CMK (cell line): ENCODE results near the gene ERF.

Experiments used
- DNase-seq: peaks from one replicate; pipeline ENCODE4 v3.0.0-alpha.2; 2010; ENCODE audit warnings: low read depth

Gene ERF

GRCh38 chr19:42287017-42287826 is 32.3 kb upstream of the ERF start:
- no peak for DNase-seq

GRCh38 chr19:42286349-42287016 is 31.6 kb upstream of the ERF start:
- DNase-seq, result no peak

GRCh38 chr19:42285988-42286348 is 31.0 kb upstream of the ERF start:
- no peak for DNase-seq

GRCh38 chr19:42285541-42285941 is 30.6 kb upstream of the ERF start:
- no peak for DNase-seq

GRCh38 chr19:42284591-42285341 is 29.8 kb upstream of the ERF start:
- no peak for DNase-seq

GRCh38 chr19:42284066-42284501 is 29.2 kb upstream of the ERF start:
- no peak for DNase-seq

GRCh38 chr19:42283188-42284065 is 28.5 kb upstream of the ERF start:
- peak; percentile 76 for DNase-seq

- DNase-seq, result no peak
Observed at GRCh38 chr19:42282819-42283187, 27.9 kb upstream of the ERF start.

- DNase-seq, result no peak
Observed at GRCh38 chr19:42281827-42282762, 27.2 kb upstream of the ERF start.

GRCh38 chr19:42281146-42281826 is 26.4 kb upstream of the ERF start:
- DNase-seq, result no peak

GRCh38 chr19:42280815-42281145 is 25.9 kb upstream of the ERF start:
- no peak for DNase-seq

GRCh38 chr19:42279902-42280814 is 25.2 kb upstream of the ERF start:
- peak; percentile 81 for DNase-seq

GRCh38 chr19:42279155-42279901 is 24.4 kb upstream of the ERF start:
- DNase-seq, result no peak

GRCh38 chr19:42278452-42279154 is 23.7 kb upstream of the ERF start:
- no peak for DNase-seq

GRCh38 chr19:42277821-42278451 is 23.0 kb upstream of the ERF start:
- no peak for DNase-seq

- no peak for DNase-seq
Observed at GRCh38 chr19:42276821-42277220, 21.9 kb upstream of the ERF start.

- no peak for DNase-seq
Observed at GRCh38 chr19:42276284-42276683, 21.4 kb upstream of the ERF start.
